ENCODE data around the gene JAG1. TPM values are rescaled to one million over a fixed set of nuclear protein-coding genes. Genes with fewer than 3 reads are reported as not detected.

JAG1 gene
- polyA plus RNA-seq, 1 experiment: 13.5 TPM

- Histone ChIP-seq H3K27me3 (ENCODE audit: control insufficient read depth, insufficient read depth, low read length) (no peaks in the 10 kb centered on the region), H3K4me3 (ENCODE audit: low read depth, low read length) (no peak overlapping the region), H3K9me3 (ENCODE audit: control insufficient read depth, insufficient read depth, low read length) (no peaks in the 10 kb centered on the region), H3K27ac (ENCODE audit: low read depth, low read length) (no peak overlapping the region)
- ChIA-PET POLR2A (no interaction called here), CTCF (interaction anchor here (0.6 to 1.0 kb wide), 2 partner anchors 15 to 34 kb away, joined by 3 to 4 read pairs; no protein-coding TSS in a partner anchor)
- no peak for DNase-seq (ENCODE audit: low read depth, low spot score)
- TF ChIP-seq, protein P1, sequence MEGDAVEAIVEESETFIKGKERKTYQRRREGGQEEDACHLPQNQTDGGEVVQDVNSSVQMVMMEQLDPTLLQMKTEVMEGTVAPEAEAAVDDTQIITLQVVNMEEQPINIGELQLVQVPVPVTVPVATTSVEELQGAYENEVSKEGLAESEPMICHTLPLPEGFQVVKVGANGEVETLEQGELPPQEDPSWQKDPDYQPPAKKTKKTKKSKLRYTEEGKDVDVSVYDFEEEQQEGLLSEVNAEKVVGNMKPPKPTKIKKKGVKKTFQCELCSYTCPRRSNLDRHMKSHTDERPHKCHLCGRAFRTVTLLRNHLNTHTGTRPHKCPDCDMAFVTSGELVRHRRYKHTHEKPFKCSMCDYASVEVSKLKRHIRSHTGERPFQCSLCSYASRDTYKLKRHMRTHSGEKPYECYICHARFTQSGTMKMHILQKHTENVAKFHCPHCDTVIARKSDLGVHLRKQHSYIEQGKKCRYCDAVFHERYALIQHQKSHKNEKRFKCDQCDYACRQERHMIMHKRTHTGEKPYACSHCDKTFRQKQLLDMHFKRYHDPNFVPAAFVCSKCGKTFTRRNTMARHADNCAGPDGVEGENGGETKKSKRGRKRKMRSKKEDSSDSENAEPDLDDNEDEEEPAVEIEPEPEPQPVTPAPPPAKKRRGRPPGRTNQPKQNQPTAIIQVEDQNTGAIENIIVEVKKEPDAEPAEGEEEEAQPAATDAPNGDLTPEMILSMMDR (IDR thresholded peaks at IDR 0.05; ENCODE audit: low read depth, low read length): no peak
Measured at GRCh38 chr20:10655720-10656669, 17.8 kb downstream of the JAG1 start.

DNA sequence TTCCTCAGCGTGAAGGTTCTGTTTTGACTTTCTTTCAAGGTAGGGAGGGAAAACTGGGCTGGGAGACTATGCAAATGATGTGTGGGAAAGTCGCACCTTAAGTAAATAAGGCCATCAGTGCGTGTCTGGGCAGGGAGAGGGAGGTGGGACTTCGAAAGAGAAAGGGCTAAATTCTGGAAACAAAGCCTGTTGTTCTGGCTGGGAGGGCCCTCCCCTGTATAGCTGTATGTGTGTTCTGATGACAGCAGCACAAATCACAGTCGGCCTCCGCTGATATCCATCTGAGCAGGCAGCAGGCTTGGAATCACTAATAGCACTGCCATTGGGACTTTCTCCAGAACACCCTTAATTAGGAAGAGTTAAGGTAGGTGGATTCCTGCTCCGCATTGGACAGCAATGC lies 19.2 kb downstream of the JAG1 start:
- DNase-seq (ENCODE audit: low read depth, low spot score): no peak
- ChIA-PET POLR2A (no interaction called here), CTCF (no interaction called here)
- Histone ChIP-seq H3K27ac (ENCODE audit: low read depth, low read length) (no peak overlapping the region), H3K4me3 (ENCODE audit: low read depth, low read length) (no peak overlapping the region), H3K9me3 (ENCODE audit: control insufficient read depth, insufficient read depth, low read length) (no peaks in the 10 kb centered on the region), H3K27me3 (ENCODE audit: control insufficient read depth, insufficient read depth, low read length) (no peaks in the 10 kb centered on the region)
- TF ChIP-seq, protein P1 (IDR thresholded peaks at IDR 0.05; ENCODE audit: low read depth, low read length): no peak

DNA sequence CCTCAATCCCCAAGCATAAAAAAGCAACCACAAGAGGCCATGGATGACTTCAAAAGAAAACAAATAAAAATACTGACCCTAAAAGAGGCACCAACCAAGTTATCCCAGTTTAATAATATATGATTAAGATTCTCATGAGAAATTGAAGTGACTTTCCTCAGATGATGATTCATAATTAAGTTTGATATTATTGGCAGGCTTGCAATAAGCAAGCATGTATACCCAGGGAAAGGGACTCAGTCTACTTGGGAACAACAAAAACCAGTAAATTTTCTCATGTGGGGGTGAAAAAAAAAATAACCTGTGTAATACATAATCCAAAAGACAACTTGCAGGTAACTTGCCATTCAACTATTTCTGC lies 19.6 kb downstream of the JAG1 start:
- ChIA-PET POLR2A (interaction anchor here (0.8 to 1.4 kb wide), 3 partner anchors 17 to 19 kb away, joined by 3 to 6 read pairs (median 4); no protein-coding TSS in a partner anchor), CTCF (interaction anchor here (0.5 kb wide), 1 partner anchor 889 kb away, joined by 3 read pairs; no protein-coding TSS in a partner anchor)
- TF ChIP-seq, protein P1 (IDR thresholded peaks at IDR 0.05; ENCODE audit: low read depth, low read length): no peak
- Histone ChIP-seq H3K27ac (ENCODE audit: low read depth, low read length) (no peak overlapping the region), H3K4me3 (ENCODE audit: low read depth, low read length) (no peak overlapping the region), H3K9me3 (ENCODE audit: control insufficient read depth, insufficient read depth, low read length) (no peaks in the 10 kb centered on the region), H3K27me3 (ENCODE audit: control insufficient read depth, insufficient read depth, low read length) (no peaks in the 10 kb centered on the region)
- DNase-seq (ENCODE audit: low read depth, low spot score): no peak

DNA sequence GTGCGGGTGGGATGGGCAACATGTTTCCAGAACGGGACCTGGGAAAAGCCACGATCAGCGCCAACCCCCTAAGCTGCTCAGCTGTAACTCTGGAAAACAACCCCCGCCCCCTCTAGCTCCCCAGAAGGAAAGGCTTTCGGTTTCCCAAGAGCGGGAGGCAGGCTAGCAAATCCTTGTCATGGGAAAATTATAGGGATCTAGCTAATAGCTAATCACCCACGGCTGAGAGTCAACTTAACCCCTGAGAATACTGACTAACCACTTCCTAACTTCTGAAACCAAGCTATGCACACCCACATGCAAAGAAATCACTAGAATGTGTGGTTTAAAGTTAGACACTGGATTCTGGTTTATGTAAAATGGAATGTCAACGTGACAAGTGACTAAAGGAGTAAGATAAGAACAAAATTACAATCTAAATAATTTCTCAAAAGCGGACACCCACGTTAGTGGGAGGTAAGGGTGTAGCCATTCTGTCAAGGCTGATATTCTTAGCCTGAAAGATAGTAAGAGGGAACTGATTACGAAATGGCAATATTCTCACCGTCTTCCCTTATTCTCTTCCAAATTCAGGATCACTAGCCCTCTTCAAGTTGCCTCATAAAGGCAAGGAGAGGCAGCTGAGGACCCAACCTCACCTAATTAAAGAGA lies 20.1 kb downstream of the JAG1 start:
- H3K4me3 ChIP-seq (ENCODE audit: low read depth, low read length): peak overlapping the region; percentile 22; the same call in 1 of the 2 replicates
- ChIA-PET CTCF (interaction anchor here (0.5 to 0.9 kb wide), 2 partner anchors 95 to 890 kb away, joined by 3 read pairs; no protein-coding TSS in a partner anchor), POLR2A (interaction anchor here (0.8 to 1.4 kb wide), 3 partner anchors 17 to 19 kb away, joined by 3 to 6 read pairs (median 4); no protein-coding TSS in a partner anchor)
- peak; percentile 61 for DNase-seq (ENCODE audit: low read depth, low spot score)
- TF ChIP-seq, protein P1 (IDR thresholded peaks at IDR 0.05; ENCODE audit: low read depth, low read length): no peak
- no peaks in the 10 kb centered on the region for H3K27me3 ChIP-seq (ENCODE audit: control insufficient read depth, insufficient read depth, low read length)
- no peaks in the 10 kb centered on the region for H3K9me3 ChIP-seq (ENCODE audit: control insufficient read depth, insufficient read depth, low read length)
- H3K27ac ChIP-seq (ENCODE audit: low read depth, low read length): peak overlapping the region; percentile 49

Measured in AG04450 (cell line).